CD14-positive monocyte (primary cell): Measurements from ENCODE around the gene APC2. TPM values are rescaled to one million over a fixed set of nuclear protein-coding genes. Genes with fewer than 3 reads are reported as not detected.

Experiments
- DNase-seq, 3 donors: peaks; one replicate each; pipeline ENCODE4 v3.0.0-alpha.2; 2011 to 2022
- H2AFZ ChIP-seq: 2 replicates; pipeline ENCODE4 v1.6.0; 2012; ENCODE audit warnings: mild to moderate bottlenecking, low read depth, low read length, inconsistent platforms; ENCODE audit not compliant: insufficient read depth, poor library complexity, severe bottlenecking
- H3K27ac ChIP-seq, 2 donors: 1 replicate in 1 of 2; 2 replicates in 1 of 2; pipeline ENCODE4 v1.5.1; 2012 to 2013; ENCODE audit warnings: low read length in 2 of 2, control low read depth in 1 of 2, inconsistent platforms in 1 of 2, low read depth in 1 of 2, mild to moderate bottlenecking in 1 of 2
- H3K27me3 ChIP-seq, 2 donors: one replicate each; pipeline versions ENCODE4 v1.6.0 to v1.6.1; 2011 to 2013; ENCODE audit warnings: low read length in 2 of 2; ENCODE audit not compliant: control insufficient read depth in 2 of 2, insufficient read depth in 2 of 2
- H3K36me3 ChIP-seq, 2 donors: replicated peaks in 1 of 2; 1 replicate in 1 of 2; 2 replicates in 1 of 2; pipeline versions ENCODE4 v1.5.1 to v1.6.1; 2012 to 2013; ENCODE audit warnings: low read length in 2 of 2, control low read depth in 1 of 2, inconsistent platforms in 1 of 2, mild to moderate bottlenecking in 1 of 2; ENCODE audit not compliant: insufficient read depth in 2 of 2, control insufficient read depth in 1 of 2
- H3K4me1 ChIP-seq, 2 donors: 1 replicate in 1 of 2; 2 replicates in 1 of 2; pipeline versions ENCODE4 v1.5.1 to v1.6.1; 2012 to 2013; ENCODE audit warnings: low read length in 2 of 2, control low read depth in 1 of 2, inconsistent platforms in 1 of 2, mild to moderate bottlenecking in 1 of 2, moderate library complexity in 1 of 2; ENCODE audit not compliant: insufficient read depth in 2 of 2, control insufficient read depth in 1 of 2
- H3K4me2 ChIP-seq: replicated peaks from 2 replicates; pipeline ENCODE3; 2012; ENCODE audit warnings: low read length, moderate library complexity, mild to moderate bottlenecking; ENCODE audit not compliant: poor library complexity, severe bottlenecking; ENCODE audit errors: extremely low read depth
- H3K4me3 ChIP-seq, 3 experiments: fragments of 200-600 bp in 1 of 3; sonication (generic) in 1 of 3; replicated peaks in 1 of 3; 1 replicate in 2 of 3; 2 replicates in 1 of 3; pipeline ENCODE4 v1.5.1; 2011 to 2013; ENCODE audit warnings: low read length in 3 of 3, mild to moderate bottlenecking in 3 of 3, control low read depth in 2 of 3, low read depth in 2 of 3, inconsistent platforms in 1 of 3, moderate library complexity in 1 of 3
- H3K79me2 ChIP-seq: 2 replicates; pipeline ENCODE4 v1.6.0; 2012; ENCODE audit warnings: mild to moderate bottlenecking, control low read depth, inconsistent platforms, low read length, moderate library complexity; ENCODE audit not compliant: insufficient read depth
- H3K9ac ChIP-seq: 2 replicates; pipeline ENCODE4 v1.6.0; 2017; ENCODE audit warnings: low read length, mild to moderate bottlenecking; ENCODE audit not compliant: insufficient read depth, poor library complexity, severe bottlenecking
- H3K9me3 ChIP-seq, 2 donors: replicated peaks in 1 of 2; 1 replicate in 1 of 2; 2 replicates in 1 of 2; pipeline versions ENCODE4 v1.5.1 to v1.6.1; 2012 to 2013; ENCODE audit warnings: low read length in 2 of 2, control low read depth in 1 of 2; ENCODE audit not compliant: control insufficient read depth in 1 of 2, insufficient read depth in 1 of 2
- H4K20me1 ChIP-seq: 2 replicates; pipeline ENCODE4 v1.6.0; 2012; ENCODE audit warnings: mild to moderate bottlenecking, low read length, control low read depth, moderate library complexity; ENCODE audit not compliant: insufficient read depth
- H3K27ac Mint-ChIP-seq, 7 donors: one replicate each; pipeline ENCODE4 v1.8.0; 2020; ENCODE audit warnings: mild to moderate bottlenecking in 7 of 7, mixed read lengths in 7 of 7, moderate library complexity in 6 of 7, inconsistent platforms in 2 of 7
- H3K27me3 Mint-ChIP-seq, 3 donors: one replicate each; pipeline ENCODE4 v1.8.0; 2021 to 2022; ENCODE audit warnings: low read depth in 3 of 3, mild to moderate bottlenecking in 3 of 3, mixed read lengths in 3 of 3, moderate library complexity in 3 of 3, inconsistent platforms in 1 of 3
- H3K36me3 Mint-ChIP-seq, 2 donors: one replicate each; pipeline ENCODE4 v1.8.0; 2020; ENCODE audit warnings: mixed read lengths in 2 of 2, inconsistent platforms in 1 of 2, mild to moderate bottlenecking in 1 of 2
- H3K4me1 Mint-ChIP-seq: one replicate; pipeline ENCODE4 v1.8.0; 2020; ENCODE audit warnings: mild to moderate bottlenecking, mixed read lengths
- H3K4me3 Mint-ChIP-seq, 2 donors: one replicate each; pipeline ENCODE4 v1.8.0; 2020; ENCODE audit warnings: mild to moderate bottlenecking in 2 of 2, mixed read lengths in 2 of 2, moderate library complexity in 1 of 2
- H3K9me3 Mint-ChIP-seq, 7 donors: one replicate each; pipeline ENCODE4 v1.8.0; 2020 to 2022; ENCODE audit warnings: mixed read lengths in 7 of 7, mild to moderate bottlenecking in 6 of 7, moderate library complexity in 6 of 7, inconsistent platforms in 2 of 7
- CTCF ChIP-seq: fragments of 200-600 bp; IDR thresholded peaks from one replicate; pipeline ENCODE4 v1.8.0; 2022; ENCODE audit warnings: antibody characterized with exemption, mild to moderate bottlenecking
- WGBS: methylation state at CpG from one replicate; pipeline ENCODE4 v1.1.5; 2013; ENCODE audit warnings: missing lambda C conversion rate; ENCODE audit not compliant: insufficient coverage; 5-methylcytosine and 5-hydroxymethylcytosine counted together
- intact Hi-C, 2 donors: fragments of 100-400 bp; cut with micrococcal nuclease; formaldehyde crosslinking; loops; one replicate each; pipeline versions ENCODE4 v1.15.0 to v1.15.1; 2023
- polyA plus RNA-seq, 3 donors: library from polyadenylated mRNA; depleted of rRNA in 1 of 3; unstranded in 2 of 3; stranded (reverse) in 1 of 3; fragments of 300-500 nt in 2 of 3; fragments of >200 nt in 1 of 3; fragmentation: Illumina TruSeq in 2 of 3; gene quantifications; 1 replicate in 2 of 3; 2 replicates in 1 of 3; pipeline ENCODE4 v1.2.3, GENCODE V29; 2012 to 2021

APC2 gene
- polyA plus RNA-seq, 3 donors = 0.04 TPM; not detected in 2

GRCh38 chr19:1406774-1407527 lies 43.0 kb upstream of the APC2 start:
- Mint-ChIP-seq H3K4me1 (peaks cover 54% of the 10 kb centered on the region), H3K4me3 (peak overlapping the region; percentile 71 to 78), H3K9me3 (peaks cover 0 to 3% (median under 1%) of the 10 kb centered on the region in 7 donors), H3K27me3 (peaks cover 16 to 23% (median 18%) of the 10 kb centered on the region in 3 donors), H3K36me3 (peaks cover 12 to 19% of the 10 kb centered on the region in 2 donors), H3K27ac (peak overlapping the region; percentile 46 to 82 (median 76))
- peak overlapping the region; percentile 23 for H3K9ac ChIP-seq
- peak overlapping the region; percentile 73 for H3K4me2 ChIP-seq
- intact Hi-C loops = no loop called here
- H3K4me1 ChIP-seq = peaks cover 42 to 55% of the 10 kb centered on the region in 2 donors
- H4K20me1 ChIP-seq = peaks cover 36% of the 10 kb centered on the region
- under 1% methylated on average over 72 of the region's 72 CpGs for WGBS
- peak overlapping the region; percentile 18 to 75 for H3K27ac ChIP-seq
- peaks cover 44% of the 10 kb centered on the region for H3K79me2 ChIP-seq
- peak; percentile 98 to 99 (median 99) for DNase-seq
- H3K9me3 ChIP-seq = no peaks in the 10 kb centered on the region
- TF ChIP-seq CTCF = peak; percentile 70
- peak overlapping the region; percentile 31 for H2AFZ ChIP-seq
- H3K27me3 ChIP-seq = peaks cover 0 to 17% of the 10 kb centered on the region in 2 donors
- H3K4me3 ChIP-seq = peak overlapping the region; percentile 18 to 75 (median 36)
- peaks cover 7 to 8% of the 10 kb centered on the region in 2 donors for H3K36me3 ChIP-seq

GRCh38 chr19:1407528-1408299 lies 42.2 kb upstream of the APC2 start, which contains the start of gene DAZAP1:
DAZAP1 (plus strand) TSS chr19:1407586; CDS start chr19:1407774, 188 bp downstream.
- peaks cover 50% of the 10 kb centered on the region for H3K4me1 Mint-ChIP-seq
- DNase-seq = no peak
- Histone ChIP-seq H3K4me3 (peak within 1 kb of the TSS; percentile 87 to 92 (median 90)), H3K27ac (peak within 1 kb of the TSS; percentile 64 to 81), H3K4me1 (peaks cover 34 to 48% of the 10 kb centered on the region in 2 donors), H3K27me3 (peaks cover 0 to 9% of the 10 kb centered on the region in 2 donors), H3K9me3 (no peaks in the 10 kb centered on the region), H4K20me1 (peaks cover 44% of the 10 kb centered on the region), H3K9ac (peak within 1 kb of the TSS; percentile 94), H3K4me2 (peak within 1 kb of the TSS; percentile 93), H3K36me3 (peaks cover 11 to 12% of the 10 kb centered on the region in 2 donors), H2AFZ (peak within 1 kb of the TSS; percentile 31), H3K79me2 (peaks cover 51% of the 10 kb centered on the region)
- TF ChIP-seq CTCF = no peak
- peaks cover 11 to 16% (median 11%) of the 10 kb centered on the region in 3 donors for H3K27me3 Mint-ChIP-seq
- peaks cover 0 to 3% (median 0%) of the 10 kb centered on the region in 7 donors for H3K9me3 Mint-ChIP-seq
- peaks cover 11 to 22% of the 10 kb centered on the region in 2 donors for H3K36me3 Mint-ChIP-seq
- H3K4me3 Mint-ChIP-seq = peak within 1 kb of the TSS; percentile 78 to 91
- intact Hi-C loops = no loop called here
- H3K27ac Mint-ChIP-seq = peak within 1 kb of the TSS; percentile 46 to 82 (median 76)
- whole genome bisulfite sequencing = under 1% methylated on average over 111 of the region's 121 CpGs
